CD14-positive monocyte (primary cell): Measurements from ENCODE around the gene TRAF3IP3. TPM values are rescaled to one million over a fixed set of nuclear protein-coding genes. Genes with fewer than 3 reads are reported as not detected.

Source experiments
- DNase-seq, 3 donors: peaks; one replicate each; pipeline ENCODE4 v3.0.0-alpha.2; 2011 to 2022
- H2AFZ ChIP-seq: 2 replicates; pipeline ENCODE4 v1.6.0; 2012; ENCODE audit warnings: mild to moderate bottlenecking, low read depth, low read length, inconsistent platforms; ENCODE audit not compliant: insufficient read depth, poor library complexity, severe bottlenecking
- H3K27ac ChIP-seq, 2 donors: 1 replicate in 1 of 2; 2 replicates in 1 of 2; pipeline ENCODE4 v1.5.1; 2012 to 2013; ENCODE audit warnings: low read length in 2 of 2, control low read depth in 1 of 2, inconsistent platforms in 1 of 2, low read depth in 1 of 2, mild to moderate bottlenecking in 1 of 2
- H3K27me3 ChIP-seq, 2 donors: one replicate each; pipeline versions ENCODE4 v1.6.0 to v1.6.1; 2011 to 2013; ENCODE audit warnings: low read length in 2 of 2; ENCODE audit not compliant: control insufficient read depth in 2 of 2, insufficient read depth in 2 of 2
- H3K36me3 ChIP-seq, 2 donors: replicated peaks in 1 of 2; 1 replicate in 1 of 2; 2 replicates in 1 of 2; pipeline versions ENCODE4 v1.5.1 to v1.6.1; 2012 to 2013; ENCODE audit warnings: low read length in 2 of 2, control low read depth in 1 of 2, inconsistent platforms in 1 of 2, mild to moderate bottlenecking in 1 of 2; ENCODE audit not compliant: insufficient read depth in 2 of 2, control insufficient read depth in 1 of 2
- H3K4me1 ChIP-seq, 2 donors: 1 replicate in 1 of 2; 2 replicates in 1 of 2; pipeline versions ENCODE4 v1.5.1 to v1.6.1; 2012 to 2013; ENCODE audit warnings: low read length in 2 of 2, control low read depth in 1 of 2, inconsistent platforms in 1 of 2, mild to moderate bottlenecking in 1 of 2, moderate library complexity in 1 of 2; ENCODE audit not compliant: insufficient read depth in 2 of 2, control insufficient read depth in 1 of 2
- H3K4me2 ChIP-seq: replicated peaks from 2 replicates; pipeline ENCODE3; 2012; ENCODE audit warnings: low read length, moderate library complexity, mild to moderate bottlenecking; ENCODE audit not compliant: poor library complexity, severe bottlenecking; ENCODE audit errors: extremely low read depth
- H3K4me3 ChIP-seq, 3 experiments: fragments of 200-600 bp in 1 of 3; sonication (generic) in 1 of 3; replicated peaks in 1 of 3; 1 replicate in 2 of 3; 2 replicates in 1 of 3; pipeline ENCODE4 v1.5.1; 2011 to 2013; ENCODE audit warnings: low read length in 3 of 3, mild to moderate bottlenecking in 3 of 3, control low read depth in 2 of 3, low read depth in 2 of 3, inconsistent platforms in 1 of 3, moderate library complexity in 1 of 3
- H3K79me2 ChIP-seq: 2 replicates; pipeline ENCODE4 v1.6.0; 2012; ENCODE audit warnings: mild to moderate bottlenecking, control low read depth, inconsistent platforms, low read length, moderate library complexity; ENCODE audit not compliant: insufficient read depth
- H3K9ac ChIP-seq: 2 replicates; pipeline ENCODE4 v1.6.0; 2017; ENCODE audit warnings: low read length, mild to moderate bottlenecking; ENCODE audit not compliant: insufficient read depth, poor library complexity, severe bottlenecking
- H3K9me3 ChIP-seq, 2 donors: replicated peaks in 1 of 2; 1 replicate in 1 of 2; 2 replicates in 1 of 2; pipeline versions ENCODE4 v1.5.1 to v1.6.1; 2012 to 2013; ENCODE audit warnings: low read length in 2 of 2, control low read depth in 1 of 2; ENCODE audit not compliant: control insufficient read depth in 1 of 2, insufficient read depth in 1 of 2
- H4K20me1 ChIP-seq: 2 replicates; pipeline ENCODE4 v1.6.0; 2012; ENCODE audit warnings: mild to moderate bottlenecking, low read length, control low read depth, moderate library complexity; ENCODE audit not compliant: insufficient read depth
- H3K27ac Mint-ChIP-seq, 7 donors: one replicate each; pipeline ENCODE4 v1.8.0; 2020; ENCODE audit warnings: mild to moderate bottlenecking in 7 of 7, mixed read lengths in 7 of 7, moderate library complexity in 6 of 7, inconsistent platforms in 2 of 7
- H3K27me3 Mint-ChIP-seq, 3 donors: one replicate each; pipeline ENCODE4 v1.8.0; 2021 to 2022; ENCODE audit warnings: low read depth in 3 of 3, mild to moderate bottlenecking in 3 of 3, mixed read lengths in 3 of 3, moderate library complexity in 3 of 3, inconsistent platforms in 1 of 3
- H3K36me3 Mint-ChIP-seq, 2 donors: one replicate each; pipeline ENCODE4 v1.8.0; 2020; ENCODE audit warnings: mixed read lengths in 2 of 2, inconsistent platforms in 1 of 2, mild to moderate bottlenecking in 1 of 2
- H3K4me1 Mint-ChIP-seq: one replicate; pipeline ENCODE4 v1.8.0; 2020; ENCODE audit warnings: mild to moderate bottlenecking, mixed read lengths
- H3K4me3 Mint-ChIP-seq, 2 donors: one replicate each; pipeline ENCODE4 v1.8.0; 2020; ENCODE audit warnings: mild to moderate bottlenecking in 2 of 2, mixed read lengths in 2 of 2, moderate library complexity in 1 of 2
- H3K9me3 Mint-ChIP-seq, 7 donors: one replicate each; pipeline ENCODE4 v1.8.0; 2020 to 2022; ENCODE audit warnings: mixed read lengths in 7 of 7, mild to moderate bottlenecking in 6 of 7, moderate library complexity in 6 of 7, inconsistent platforms in 2 of 7
- CTCF ChIP-seq: fragments of 200-600 bp; IDR thresholded peaks from one replicate; pipeline ENCODE4 v1.8.0; 2022; ENCODE audit warnings: antibody characterized with exemption, mild to moderate bottlenecking
- WGBS: methylation state at CpG from one replicate; pipeline ENCODE4 v1.1.5; 2013; ENCODE audit warnings: missing lambda C conversion rate; ENCODE audit not compliant: insufficient coverage; 5-methylcytosine and 5-hydroxymethylcytosine counted together
- intact Hi-C, 2 donors: fragments of 100-400 bp; cut with micrococcal nuclease; formaldehyde crosslinking; loops; one replicate each; pipeline versions ENCODE4 v1.15.0 to v1.15.1; 2023
- polyA plus RNA-seq, 3 donors: library from polyadenylated mRNA; depleted of rRNA in 1 of 3; unstranded in 2 of 3; stranded (reverse) in 1 of 3; fragments of 300-500 nt in 2 of 3; fragments of >200 nt in 1 of 3; fragmentation: Illumina TruSeq in 2 of 3; gene quantifications; 1 replicate in 2 of 3; 2 replicates in 1 of 3; pipeline ENCODE4 v1.2.3, GENCODE V29; 2012 to 2021

The TRAF3IP3 gene
- polyA plus RNA-seq, 3 donors = 89.3 to 266 (median 111) TPM

- Histone ChIP-seq H3K4me1 (peaks cover 15 to 16% of the 10 kb centered on the region in 2 donors), H4K20me1 (no peaks in the 10 kb centered on the region), H3K9ac (no peak overlapping the region), H3K9me3 (no peaks in the 10 kb centered on the region), H3K79me2 (peaks cover 4% of the 10 kb centered on the region), H3K36me3 (peaks cover 37 to 48% of the 10 kb centered on the region in 2 donors), H3K4me3 (no peak overlapping the region), H3K4me2 (no peak overlapping the region), H2AFZ (no peak overlapping the region), H3K27ac (no peak overlapping the region), H3K27me3 (no peaks in the 10 kb centered on the region)
- peaks cover 39 to 49% of the 10 kb centered on the region in 2 donors for H3K36me3 Mint-ChIP-seq
- no peak for DNase-seq
- intact Hi-C loops = no loop called here
- H3K9me3 Mint-ChIP-seq = peaks cover 0 to 4% (median 0%) of the 10 kb centered on the region in 7 donors
- no peak for TF ChIP-seq CTCF
- peaks cover 0 to 3% (median 2%) of the 10 kb centered on the region in 3 donors for H3K27me3 Mint-ChIP-seq
- H3K27ac Mint-ChIP-seq = peak overlapping the region in 1 of 7 donors; percentile 2
- WGBS = 100% methylated on average over 2 of the region's 2 CpGs
- H3K4me3 Mint-ChIP-seq = no peak overlapping the region
- H3K4me1 Mint-ChIP-seq = peaks cover 13% of the 10 kb centered on the region
Observed at GRCh38 chr1:209829716-209830115, 73.9 kb downstream of the TRAF3IP3 start.

GRCh38 chr1:209830722-209831121 is 74.9 kb downstream of the TRAF3IP3 start:
- Mint-ChIP-seq H3K27ac (peak overlapping the region in 1 of 7 donors; percentile 58), H3K4me3 (no peak overlapping the region)

More at GRCh38 chr1:209830722-209831121, 74.9 kb downstream of the TRAF3IP3 start:
- Histone ChIP-seq H3K9ac (no peak overlapping the region), H3K36me3 (peaks cover 47 to 58% of the 10 kb centered on the region in 2 donors), H3K4me1 (peaks cover 15 to 16% of the 10 kb centered on the region in 2 donors), H3K27me3 (no peaks in the 10 kb centered on the region), H3K4me2 (no peak overlapping the region), H4K20me1 (no peaks in the 10 kb centered on the region), H3K9me3 (no peaks in the 10 kb centered on the region), H2AFZ (no peak overlapping the region), H3K79me2 (peaks cover 4% of the 10 kb centered on the region), H3K4me3 (no peak overlapping the region), H3K27ac (no peak overlapping the region)
- Mint-ChIP-seq H3K9me3 (peaks cover 0 to 4% (median 0%) of the 10 kb centered on the region in 7 donors), H3K36me3 (peaks cover 47 to 59% of the 10 kb centered on the region in 2 donors), H3K27me3 (no peaks in the 10 kb centered on the region), H3K4me1 (peaks cover 13% of the 10 kb centered on the region)
- no peak for TF ChIP-seq CTCF
- no peak for DNase-seq
- WGBS = no CpG with 5 or more reads among the region's 3 CpGs
- intact Hi-C loops = no loop called here
